Measurements from ENCODE around the gene PIWIL1. TPM values are rescaled to one million over a fixed set of nuclear protein-coding genes. Genes with fewer than 3 reads are reported as not detected.

The PIWIL1 gene
- polyA plus RNA-seq, 12 donors = 0.04 to 0.23 (median 0.14) TPM; not detected in 5

- no peak for DNase-seq
Measured at GRCh38 chr12:130336723-130337487, 782 bp upstream of the PIWIL1 start.

DNA sequence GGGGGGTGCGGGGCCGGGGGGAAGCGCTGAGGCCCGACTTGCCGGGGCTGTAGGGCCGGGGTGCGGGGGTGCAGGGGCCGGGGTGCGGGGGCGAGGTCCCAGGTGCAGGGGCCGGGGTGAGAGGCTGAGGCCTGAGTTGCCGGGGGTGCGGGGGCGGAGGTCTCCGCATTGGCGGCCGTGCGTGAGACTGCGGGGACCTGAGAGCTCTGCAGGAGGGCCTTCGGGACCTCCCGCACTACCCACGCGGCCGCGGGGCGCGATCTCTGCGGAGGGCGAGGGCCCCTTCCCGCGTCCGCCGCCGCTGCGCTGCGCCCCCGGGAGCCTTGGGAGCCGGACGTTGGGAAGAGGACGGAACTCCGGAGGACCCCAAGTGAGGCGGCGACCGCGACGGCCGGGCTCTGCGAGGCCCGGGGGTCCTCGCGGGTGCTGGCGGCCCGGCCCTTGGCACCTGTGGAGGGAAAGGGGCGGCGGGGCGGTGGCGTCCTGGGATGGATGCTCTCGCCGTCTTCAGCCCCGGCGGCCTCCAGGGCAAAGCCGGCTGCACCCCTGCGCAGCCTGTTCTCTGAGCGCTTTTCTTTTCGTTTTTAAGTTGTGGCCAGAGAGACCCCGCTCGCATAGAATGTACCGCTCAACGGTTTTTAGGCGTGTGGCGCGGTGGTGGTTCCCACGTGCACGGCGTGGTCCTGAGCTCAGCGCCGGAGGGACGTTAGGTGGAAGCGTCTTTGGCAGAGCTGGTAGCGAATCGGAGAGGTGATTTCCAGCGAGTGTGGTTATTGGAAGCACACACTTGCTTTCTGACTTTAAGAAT lies 1.3 kb downstream of the PIWIL1 start:
- no peak for DNase-seq

GRCh38 chr12:130339951-130340350 lies 2.3 kb downstream of the PIWIL1 start:
- DNase-seq = no peak

DNA sequence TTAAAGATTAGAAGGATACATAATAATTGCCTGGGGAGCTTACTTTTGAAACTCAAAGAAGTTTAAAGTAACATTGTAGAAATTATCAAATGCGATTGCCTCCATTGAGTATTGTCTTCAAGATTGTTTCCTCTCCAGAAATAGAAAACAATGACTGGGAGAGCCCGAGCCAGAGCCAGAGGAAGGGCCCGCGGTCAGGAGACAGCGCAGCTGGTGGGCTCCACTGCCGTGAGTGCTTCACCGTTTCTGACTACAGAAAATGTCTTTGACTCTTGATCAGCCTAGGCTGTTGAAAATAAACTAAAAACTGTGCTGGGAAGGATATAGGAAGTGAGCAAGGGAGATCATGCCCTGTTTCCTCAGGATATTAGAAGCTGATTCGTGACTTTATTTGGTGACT lies 4.8 kb downstream of the PIWIL1 start:
- no peak for DNase-seq

DNA sequence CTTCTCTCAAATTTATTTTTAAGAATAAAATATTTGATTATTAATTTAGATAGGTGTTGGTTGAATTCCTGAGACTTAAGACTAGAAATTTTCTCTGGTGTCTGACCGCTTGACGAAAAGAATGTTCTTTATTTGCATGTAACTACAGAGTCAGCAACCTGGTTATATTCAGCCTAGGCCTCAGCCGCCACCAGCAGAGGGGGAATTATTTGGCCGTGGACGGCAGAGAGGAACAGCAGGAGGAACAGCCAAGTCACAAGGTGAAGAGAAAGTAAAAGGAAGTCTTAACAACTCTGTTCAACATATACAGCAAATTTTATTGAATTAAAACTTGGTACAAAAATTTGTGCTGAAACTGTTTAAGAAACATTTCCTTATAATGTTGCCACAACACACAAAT lies 5.2 kb downstream of the PIWIL1 start:
- DNase-seq = no peak

DNA sequence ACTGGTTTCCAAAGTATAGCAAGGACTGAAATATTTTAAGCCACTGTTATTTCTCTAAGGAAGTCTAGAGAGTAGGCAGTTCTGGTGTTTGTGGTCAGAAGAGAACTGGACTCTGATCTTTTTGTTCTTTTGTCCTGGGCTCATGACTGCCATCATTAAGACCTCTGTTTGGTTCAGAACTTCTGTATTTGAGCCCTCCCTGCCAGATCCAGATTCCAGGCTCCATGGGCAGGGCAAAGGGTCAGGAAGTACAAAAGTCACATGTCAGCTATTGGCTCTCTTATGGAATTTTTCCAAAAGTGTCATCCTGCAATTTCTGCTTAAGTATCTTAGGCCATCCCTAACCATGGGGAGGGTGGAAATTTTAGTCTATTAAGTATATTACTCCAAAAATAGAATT lies 6.8 kb downstream of the PIWIL1 start:
- DNase-seq = no peak

DNA sequence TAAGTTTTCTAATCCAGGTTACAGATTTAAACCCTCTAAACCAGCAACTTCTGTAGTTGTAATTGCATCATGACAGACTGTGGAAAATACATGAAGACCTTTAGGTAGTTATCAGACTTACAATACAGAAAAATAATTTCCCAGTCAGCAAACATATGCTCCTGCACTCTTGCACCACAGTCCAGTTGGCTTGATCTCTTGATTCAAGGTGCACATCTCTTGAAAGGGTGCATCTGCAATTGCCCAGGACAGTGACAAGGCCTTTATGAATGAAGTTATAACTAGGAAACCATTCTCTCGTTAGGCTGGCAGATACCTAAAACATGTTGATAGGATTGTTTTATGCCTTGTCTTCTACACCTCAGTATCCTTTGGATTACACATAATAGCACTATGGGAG lies 7.6 kb downstream of the PIWIL1 start:
- DNase-seq = no peak

GRCh38 chr12:130347588-130347987 lies 9.9 kb downstream of the PIWIL1 start:
- DNase-seq = no peak

GRCh38 chr12:130350715-130351114 lies 13.0 kb downstream of the PIWIL1 start:
- no peak for DNase-seq

DNA sequence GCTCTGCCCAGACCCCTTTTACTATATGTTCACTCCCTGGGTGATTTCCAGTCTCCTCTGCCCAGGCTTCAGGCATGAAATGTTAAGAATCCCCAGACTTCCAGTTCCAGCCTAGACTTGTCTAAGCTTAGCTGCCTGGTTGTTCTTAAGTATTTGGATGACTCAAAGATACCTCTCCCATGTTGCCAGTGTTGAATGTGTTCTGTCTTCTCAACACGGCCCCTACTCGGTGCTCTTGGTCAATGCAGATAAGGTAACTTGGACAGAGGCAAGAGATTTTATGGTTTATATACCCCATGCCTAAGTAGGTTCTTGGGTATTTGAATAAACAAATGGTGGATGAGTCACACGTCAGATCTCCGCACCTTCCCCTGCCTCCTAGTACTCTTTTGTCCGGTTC lies 13.6 kb downstream of the PIWIL1 start:
- no peak for DNase-seq

DNA sequence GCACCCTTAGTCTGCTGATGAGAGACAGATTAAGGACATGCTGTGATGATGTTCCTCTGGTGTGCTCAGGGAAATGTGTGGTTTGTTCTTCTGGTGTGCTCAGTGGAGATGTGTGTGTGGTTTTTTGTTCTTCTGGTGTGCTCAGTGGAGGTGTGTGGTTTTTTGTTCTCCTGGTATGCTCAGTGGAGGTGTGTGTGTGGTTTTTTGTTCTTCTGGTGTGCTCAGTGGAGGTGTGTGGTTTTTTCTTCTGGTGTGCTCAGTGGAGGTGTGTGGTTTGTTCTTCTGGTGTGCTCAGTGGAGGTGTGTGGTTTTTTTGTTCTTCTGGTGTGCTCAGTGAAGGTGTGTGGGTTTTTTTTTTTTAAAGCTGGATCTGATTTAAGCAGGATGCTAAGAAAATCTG lies 15.4 kb downstream of the PIWIL1 start:
- no peak for DNase-seq

DNA sequence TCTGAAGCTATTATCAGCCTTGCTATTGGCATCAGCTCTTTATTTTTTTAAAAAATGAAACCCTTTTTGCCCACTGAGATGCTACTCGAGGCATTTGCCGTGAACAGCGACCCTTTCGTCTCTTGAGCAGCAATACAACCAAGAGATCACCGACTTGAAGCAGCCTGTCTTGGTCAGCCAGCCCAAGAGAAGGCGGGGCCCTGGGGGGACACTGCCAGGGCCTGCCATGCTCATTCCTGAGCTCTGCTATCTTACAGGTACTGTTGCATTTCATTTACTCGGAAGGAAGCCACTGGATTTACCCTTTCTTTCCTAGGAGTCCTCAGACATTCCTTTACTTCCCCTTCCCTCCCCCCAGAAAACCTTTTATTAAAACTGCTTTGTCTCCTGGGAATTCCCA lies 16.7 kb downstream of the PIWIL1 start:
- DNase-seq = no peak

- DNase-seq = no peak
Measured at GRCh38 chr12:130356222-130356621, 18.5 kb downstream of the PIWIL1 start.

DNA sequence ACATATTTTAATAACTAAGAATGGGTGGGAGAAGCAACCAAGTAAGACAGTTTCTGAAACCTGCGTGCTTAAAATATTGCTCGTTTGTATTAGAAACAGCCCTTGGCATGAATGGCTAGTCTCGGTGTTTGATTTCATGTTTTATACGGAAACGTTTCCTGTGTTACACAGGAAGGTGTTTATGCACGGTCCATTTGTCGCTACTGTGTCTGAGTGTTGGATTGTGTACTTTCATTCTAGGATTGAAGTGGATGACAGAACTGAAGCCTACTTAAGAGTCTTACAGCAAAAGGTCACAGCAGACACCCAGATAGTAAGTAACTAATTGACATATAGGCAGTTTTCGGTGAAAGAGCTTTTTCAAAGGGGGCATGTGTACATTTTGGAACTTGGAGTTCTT lies 19.6 kb downstream of the PIWIL1 start:
- DNase-seq = no peak

DNA sequence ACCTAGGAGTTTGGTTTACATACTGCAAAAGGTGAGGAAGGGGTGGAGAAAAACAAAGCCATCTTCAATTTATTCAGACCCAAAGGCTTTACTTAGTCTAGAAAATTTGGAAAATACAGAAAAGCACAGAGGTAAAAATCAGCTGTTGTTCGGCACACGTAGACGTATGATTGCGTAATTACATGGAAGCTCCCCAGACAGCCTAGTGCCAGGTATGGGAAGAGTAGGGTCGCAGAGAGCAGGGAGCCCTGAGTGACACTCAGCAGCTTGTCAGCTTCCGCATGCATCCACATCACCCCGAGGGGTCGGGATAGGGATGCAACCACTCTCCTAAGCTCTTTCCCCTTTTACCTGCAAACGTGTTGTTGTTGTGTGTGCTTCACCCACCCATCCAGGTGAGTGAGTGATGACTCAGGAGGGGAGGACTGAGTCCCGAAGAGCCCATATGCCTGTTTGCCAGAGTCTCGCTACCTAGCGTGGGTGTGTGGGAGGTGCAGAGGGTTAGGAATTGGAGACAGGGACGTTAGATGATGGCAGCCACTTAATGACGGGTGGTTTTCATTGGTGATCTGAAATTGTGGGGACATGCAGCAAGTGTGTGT lies 20.1 kb downstream of the PIWIL1 start:
- no peak for DNase-seq

DNA sequence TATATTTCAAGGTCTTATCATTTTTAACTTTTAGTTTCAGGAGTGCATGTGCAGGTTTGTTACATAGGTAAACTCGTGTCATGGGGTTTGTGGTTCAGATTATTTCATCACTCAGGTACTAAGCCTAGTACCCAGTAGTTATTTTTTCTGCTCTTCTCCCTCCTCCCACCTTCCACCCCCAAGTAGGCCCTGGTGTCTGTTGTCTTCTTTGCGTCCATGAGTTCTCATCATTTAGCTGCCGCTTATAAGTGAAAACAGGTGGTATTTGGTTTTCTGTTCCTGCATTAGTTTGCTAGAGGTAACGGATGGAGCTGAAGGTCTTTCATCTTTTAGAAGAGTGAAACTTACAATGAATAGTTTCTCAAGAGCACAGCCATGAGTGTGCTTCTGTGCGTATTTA lies 24.4 kb downstream of the PIWIL1 start:
- no peak for DNase-seq

GRCh38 chr12:130364578-130364977 lies 26.9 kb downstream of the PIWIL1 start:
- no peak for DNase-seq

- no peak for DNase-seq
Measured at GRCh38 chr12:130366159-130366558, 28.5 kb downstream of the PIWIL1 start.

DNA sequence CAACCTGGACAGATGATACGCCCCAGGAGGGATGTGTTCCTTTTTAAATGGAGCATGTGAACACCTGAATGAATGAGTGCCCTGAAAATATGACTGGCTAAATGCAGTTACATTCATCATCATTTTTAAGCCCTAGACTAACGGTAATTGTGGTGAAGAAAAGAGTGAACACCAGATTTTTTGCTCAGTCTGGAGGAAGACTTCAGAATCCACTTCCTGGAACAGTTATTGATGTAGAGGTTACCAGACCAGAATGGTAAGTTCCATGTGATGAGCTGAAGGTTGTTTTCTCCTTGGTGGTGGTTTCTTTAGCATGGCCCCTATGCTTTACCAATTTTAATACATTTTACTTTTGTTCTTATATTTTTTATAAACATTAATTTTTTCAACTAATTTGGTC lies 29.3 kb downstream of the PIWIL1 start:
- no peak for DNase-seq

DNA sequence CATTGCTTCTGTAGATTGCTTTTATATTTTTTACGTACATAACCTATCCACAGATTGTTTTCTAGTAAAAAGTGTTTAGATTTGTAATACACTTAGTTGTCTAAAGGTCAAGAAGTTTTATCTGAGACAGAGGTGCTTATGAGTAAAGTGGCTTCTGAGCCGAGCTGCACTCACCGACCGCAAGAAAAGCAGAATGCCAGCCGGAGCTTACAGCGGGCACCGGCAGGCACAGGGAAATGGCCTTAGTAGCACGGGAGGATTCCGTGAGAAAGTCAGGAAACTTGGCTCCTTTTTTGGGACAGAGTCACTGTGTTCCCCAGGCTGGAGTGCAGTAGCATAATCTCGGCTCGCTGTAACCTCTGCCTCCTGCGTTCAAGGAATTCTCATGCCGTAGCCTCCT lies 29.8 kb downstream of the PIWIL1 start:
- no peak for DNase-seq

GRCh38 chr12:130369816-130370215 lies 32.1 kb downstream of the PIWIL1 start:
- no peak for DNase-seq

DNA sequence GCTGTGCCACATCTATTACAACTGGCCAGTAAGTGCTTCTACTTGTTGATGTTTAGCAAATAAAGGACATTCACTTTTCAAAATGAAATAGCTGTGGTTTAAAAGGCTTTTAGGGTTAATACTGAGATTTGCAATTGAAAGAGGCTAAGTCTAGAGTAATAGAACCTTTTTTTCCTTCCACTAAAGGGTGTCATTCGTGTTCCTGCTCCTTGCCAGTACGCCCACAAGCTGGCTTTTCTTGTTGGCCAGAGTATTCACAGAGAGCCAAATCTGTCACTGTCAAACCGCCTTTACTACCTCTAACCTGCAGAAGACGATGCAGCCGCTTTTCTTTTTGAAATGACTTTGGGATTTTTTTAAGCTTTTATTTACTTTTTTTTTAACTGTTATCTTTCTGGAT lies 33.6 kb downstream of the PIWIL1 start:
- no peak for DNase-seq

- DNase-seq = no peak
Measured at GRCh38 chr12:130372936-130373335, 35.2 kb downstream of the PIWIL1 start.

All from muscle of arm (tissue), 12 donors.